Measurements from ENCODE around the gene B4GALT6. TPM values are rescaled to one million over a fixed set of nuclear protein-coding genes. Genes with fewer than 3 reads are reported as not detected.
A peak's percentile ranks its signal among the peaks of the same experiment; 100 is the strongest.

Gene B4GALT6
- total RNA-seq, 1 experiment from 2014 or later = 22.0 TPM

- Mint-ChIP-seq H3K36me3 (ENCODE audit: insufficient read depth, unreplicated experiment) (no peaks in the 10 kb centered on the region), H3K4me3 (ENCODE audit: low read depth, unreplicated experiment) (no peak overlapping the region), H3K27me3 (ENCODE audit: unreplicated experiment) (no peaks in the 10 kb centered on the region), H3K27ac (ENCODE audit: unreplicated experiment) (no peak overlapping the region), H3K4me1 (ENCODE audit: low read depth, unreplicated experiment) (peaks cover 5% of the 10 kb centered on the region), H3K9me3 (ENCODE audit: low read depth, unreplicated experiment) (no peaks in the 10 kb centered on the region)
- no TSS peak for BruUV-seq (replicated peaks)
- intact Hi-C loops (cut with micrococcal nuclease; ENCODE audit: unreplicated experiment) = no loop called here
- TF ChIP-seq CTCF (IDR thresholded peaks at IDR 0.05; ENCODE audit: unreplicated experiment) = no peak
- no peak for DNase-seq
- CTCF ChIA-PET = interaction anchor here (0.6 to 1.0 kb wide), 2 partner anchors 109 to 464 kb away, joined by 3 to 6 read pairs; no protein-coding TSS in a partner anchor
These were observed 72.9 kb downstream of the B4GALT6 start for GRCh38 chr18:31611511-31611910.

GRCh38 chr18:31610286-31611205 is 73.8 kb downstream of the B4GALT6 start:
- no peaks in the 10 kb centered on the region for H3K27me3 Mint-ChIP-seq (ENCODE audit: unreplicated experiment)
- peak; percentile 37 for TF ChIP-seq CTCF (IDR thresholded peaks at IDR 0.05; ENCODE audit: unreplicated experiment)
- H3K4me3 Mint-ChIP-seq (ENCODE audit: low read depth, unreplicated experiment) = no peak overlapping the region
- peaks cover 5% of the 10 kb centered on the region for H3K4me1 Mint-ChIP-seq (ENCODE audit: low read depth, unreplicated experiment)
- no peaks in the 10 kb centered on the region for H3K9me3 Mint-ChIP-seq (ENCODE audit: low read depth, unreplicated experiment)
- peak; percentile 31 for DNase-seq
- H3K27ac Mint-ChIP-seq (ENCODE audit: unreplicated experiment) = no peak overlapping the region
- no peaks in the 10 kb centered on the region for H3K36me3 Mint-ChIP-seq (ENCODE audit: insufficient read depth, unreplicated experiment)
- intact Hi-C loops (cut with micrococcal nuclease; ENCODE audit: unreplicated experiment) = no loop called here
- no TSS peak for BruUV-seq (replicated peaks)
- CTCF ChIA-PET = interaction anchor here (0.6 to 1.3 kb wide), 4 partner anchors 54 to 465 kb away, joined by 3 to 6 read pairs (median 3); no protein-coding TSS in a partner anchor

GRCh38 chr18:31609886-31610285 is 74.5 kb downstream of the B4GALT6 start:
- no peak overlapping the region for H3K27ac Mint-ChIP-seq (ENCODE audit: unreplicated experiment)
- peaks cover 5% of the 10 kb centered on the region for H3K4me1 Mint-ChIP-seq (ENCODE audit: low read depth, unreplicated experiment)

GRCh38 chr18:31607384-31607783 is 77.0 kb downstream of the B4GALT6 start:
- DNase-seq = no peak
- intact Hi-C loops (cut with micrococcal nuclease; ENCODE audit: unreplicated experiment) = no loop called here
- H3K4me1 Mint-ChIP-seq (ENCODE audit: low read depth, unreplicated experiment) = peaks cover 5% of the 10 kb centered on the region
- H3K27ac Mint-ChIP-seq (ENCODE audit: unreplicated experiment) = no peak overlapping the region
- H3K27me3 Mint-ChIP-seq (ENCODE audit: unreplicated experiment) = no peaks in the 10 kb centered on the region
- CTCF ChIA-PET = no interaction called here
- H3K36me3 Mint-ChIP-seq (ENCODE audit: insufficient read depth, unreplicated experiment) = no peaks in the 10 kb centered on the region
- H3K9me3 Mint-ChIP-seq (ENCODE audit: low read depth, unreplicated experiment) = no peaks in the 10 kb centered on the region
- TF ChIP-seq CTCF (IDR thresholded peaks at IDR 0.05; ENCODE audit: unreplicated experiment) = no peak
- no peak overlapping the region for H3K4me3 Mint-ChIP-seq (ENCODE audit: low read depth, unreplicated experiment)
- no TSS peak for BruUV-seq (replicated peaks)

More at GRCh38 chr18:31609886-31610285, 74.5 kb downstream of the B4GALT6 start:
- no peak for TF ChIP-seq CTCF (IDR thresholded peaks at IDR 0.05; ENCODE audit: unreplicated experiment)
- H3K36me3 Mint-ChIP-seq (ENCODE audit: insufficient read depth, unreplicated experiment) = no peaks in the 10 kb centered on the region
- no TSS peak for BruUV-seq (replicated peaks)
- CTCF ChIA-PET = interaction anchor here (1.3 kb wide), 1 partner anchor 54 kb away, joined by 3 read pairs; no protein-coding TSS in a partner anchor
- intact Hi-C loops (cut with micrococcal nuclease; ENCODE audit: unreplicated experiment) = no loop called here
- DNase-seq = no peak
- H3K9me3 Mint-ChIP-seq (ENCODE audit: low read depth, unreplicated experiment) = no peaks in the 10 kb centered on the region
- no peak overlapping the region for H3K4me3 Mint-ChIP-seq (ENCODE audit: low read depth, unreplicated experiment)
- H3K27me3 Mint-ChIP-seq (ENCODE audit: unreplicated experiment) = no peaks in the 10 kb centered on the region
